Measurements from ENCODE around the gene PSRC1.
A peak's percentile ranks its signal among the peaks of the same experiment; 100 is the strongest.

The PSRC1 gene

DNA sequence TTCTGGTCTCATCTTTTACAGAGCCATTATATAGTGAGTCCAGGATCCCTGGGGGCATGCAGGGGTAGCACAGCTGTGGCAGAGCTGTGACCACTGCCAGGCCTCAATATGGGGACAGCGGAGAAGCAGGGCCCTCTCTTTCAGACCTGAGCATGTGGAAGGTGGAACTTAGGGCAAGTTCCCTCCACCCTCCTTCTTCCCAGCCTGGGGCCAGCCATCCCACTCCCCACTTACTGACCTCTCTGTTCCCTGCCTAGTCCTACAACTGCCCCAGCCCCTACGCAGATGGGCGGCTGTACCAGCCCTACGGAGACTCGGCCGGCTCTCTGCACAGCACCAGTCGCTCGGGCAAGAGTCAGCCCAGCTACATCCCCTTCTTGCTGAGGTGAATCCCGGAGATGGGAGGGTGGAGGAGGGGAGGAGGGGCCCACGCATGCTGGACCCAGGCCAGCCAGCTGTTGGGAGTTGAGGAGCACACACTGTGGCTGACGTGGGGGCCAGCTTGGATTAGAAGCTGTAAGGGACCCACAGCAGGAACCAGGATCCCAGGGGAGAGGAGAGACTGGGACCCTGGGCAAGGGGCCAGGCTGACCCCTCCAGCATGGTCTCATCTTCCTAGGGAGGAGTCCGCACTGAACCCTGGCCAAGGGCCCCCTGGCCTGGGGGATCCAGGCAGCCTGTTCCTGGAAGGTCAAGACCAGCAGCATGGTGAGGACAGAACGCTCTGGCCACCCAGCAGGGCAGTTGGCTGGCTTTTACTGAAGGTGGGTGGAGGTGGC is 10.7 kb downstream of the PSRC1 start:
- DNase-seq (ENCODE audit: low spot score) = no peak

DNA sequence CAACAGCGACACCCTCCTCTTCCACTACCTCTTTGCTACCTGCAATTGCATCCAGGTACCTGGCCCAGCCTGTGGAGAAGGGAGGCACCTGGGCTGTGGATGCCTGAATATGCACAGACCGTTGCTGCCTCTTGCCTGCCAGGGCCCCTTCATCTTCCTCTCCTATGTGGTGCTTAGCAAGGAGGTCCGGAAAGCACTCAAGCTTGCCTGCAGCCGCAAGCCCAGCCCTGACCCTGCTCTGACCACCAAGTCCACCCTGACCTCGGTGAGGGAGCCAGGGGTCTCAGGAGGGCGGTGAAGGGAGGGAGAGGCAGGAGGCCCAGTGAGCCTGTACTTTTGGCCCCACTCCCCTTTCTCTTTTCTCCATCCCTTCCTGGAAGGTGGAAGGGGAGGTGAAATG is 11.5 kb downstream of the PSRC1 start:
- no peak for DNase-seq (ENCODE audit: low spot score)

DNA sequence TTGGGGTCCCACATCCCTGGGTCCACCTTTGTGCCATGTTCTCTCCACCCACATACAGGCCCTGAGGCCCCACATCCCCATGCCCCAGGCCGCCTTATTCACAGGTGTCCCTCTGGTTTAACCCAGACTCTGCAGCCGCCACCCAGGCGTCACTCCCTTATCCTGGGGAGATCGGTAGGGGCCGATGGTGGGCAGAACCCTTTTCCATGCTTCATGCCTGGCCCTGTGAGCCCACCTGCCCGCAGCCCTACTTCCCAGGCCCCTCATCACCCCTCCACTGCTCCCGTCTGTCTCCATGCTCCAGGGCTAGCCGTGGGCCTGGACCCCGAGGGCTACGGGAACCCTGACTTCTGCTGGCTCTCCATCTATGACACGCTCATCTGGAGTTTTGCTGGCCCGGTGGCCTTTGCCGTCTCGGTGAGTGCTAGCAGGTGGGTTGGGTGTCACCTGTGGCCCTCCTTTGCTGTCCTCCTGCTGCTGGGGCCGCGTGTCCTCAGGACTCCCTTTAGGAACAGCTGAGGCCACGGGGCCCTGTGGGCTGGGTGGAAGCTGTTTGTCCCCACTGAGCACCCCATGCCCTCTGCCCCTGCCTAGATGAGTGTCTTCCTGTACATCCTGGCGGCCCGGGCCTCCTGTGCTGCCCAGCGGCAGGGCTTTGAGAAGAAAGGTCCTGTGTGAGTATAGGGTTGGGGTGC is 12.2 kb downstream of the PSRC1 start:
- DNase-seq (ENCODE audit: low spot score) = no peak

DNA sequence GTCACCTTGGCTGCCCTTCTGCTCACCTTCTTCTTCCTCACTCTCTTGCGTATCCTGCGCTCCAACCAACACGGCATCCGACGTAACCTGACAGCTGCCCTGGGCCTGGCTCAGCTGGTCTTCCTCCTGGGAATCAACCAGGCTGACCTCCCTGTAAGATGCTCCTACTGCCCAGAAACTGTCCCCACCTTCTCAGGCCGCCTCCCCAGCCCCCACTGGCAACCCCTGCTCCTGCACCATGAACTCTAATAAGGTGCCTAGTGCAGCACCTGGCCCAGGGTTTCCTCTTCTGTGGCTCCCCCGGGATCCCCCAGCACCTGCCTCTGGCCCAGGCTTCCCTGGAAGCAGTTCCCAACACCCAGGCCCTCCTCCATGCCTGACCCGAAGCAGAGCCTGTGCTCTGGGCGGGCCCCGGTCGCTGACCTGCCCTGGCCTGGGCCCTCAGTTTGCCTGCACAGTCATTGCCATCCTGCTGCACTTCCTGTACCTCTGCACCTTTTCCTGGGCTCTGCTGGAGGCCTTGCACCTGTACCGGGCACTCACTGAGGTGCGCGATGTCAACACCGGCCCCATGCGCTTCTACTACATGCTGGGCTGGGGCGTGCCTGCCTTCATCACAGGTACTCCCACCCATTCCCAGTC is 12.8 kb downstream of the PSRC1 start:
- DNase-seq (ENCODE audit: low spot score) = no peak

DNA sequence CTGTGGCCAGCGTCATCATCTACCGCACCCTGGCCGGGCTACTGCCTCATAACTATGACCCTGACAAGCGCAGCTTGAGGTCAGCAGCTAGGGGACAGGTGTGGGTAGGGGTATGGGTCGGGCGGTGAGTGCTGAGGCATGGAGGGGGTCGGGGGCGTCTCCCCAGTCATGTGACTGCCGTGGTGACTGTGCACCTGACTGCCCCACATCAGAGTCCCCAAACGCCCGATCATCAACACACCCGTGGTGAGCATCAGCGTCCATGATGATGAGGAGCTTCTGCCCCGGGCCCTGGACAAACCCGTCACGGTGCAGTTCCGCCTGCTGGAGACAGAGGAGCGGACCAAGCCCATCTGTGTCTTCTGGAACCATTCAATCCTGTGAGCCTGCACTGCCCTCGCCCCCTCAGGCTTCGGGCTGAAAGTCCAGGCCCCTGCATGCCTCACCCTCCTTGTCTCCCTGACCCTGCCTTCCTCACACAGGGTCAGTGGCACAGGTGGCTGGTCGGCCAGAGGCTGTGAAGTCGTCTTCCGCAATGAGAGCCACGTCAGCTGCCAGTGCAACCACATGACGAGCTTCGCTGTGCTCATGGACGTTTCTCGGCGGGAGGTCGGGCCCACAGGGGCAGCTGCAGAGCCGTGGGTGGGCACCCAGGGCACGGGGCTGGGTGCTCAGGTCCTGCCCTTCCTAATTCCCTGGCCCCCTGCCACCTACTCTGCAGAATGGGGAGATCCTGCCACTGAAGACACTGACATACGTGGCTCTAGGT is 13.5 kb downstream of the PSRC1 start:
- no peak for DNase-seq (ENCODE audit: low spot score)

DNA sequence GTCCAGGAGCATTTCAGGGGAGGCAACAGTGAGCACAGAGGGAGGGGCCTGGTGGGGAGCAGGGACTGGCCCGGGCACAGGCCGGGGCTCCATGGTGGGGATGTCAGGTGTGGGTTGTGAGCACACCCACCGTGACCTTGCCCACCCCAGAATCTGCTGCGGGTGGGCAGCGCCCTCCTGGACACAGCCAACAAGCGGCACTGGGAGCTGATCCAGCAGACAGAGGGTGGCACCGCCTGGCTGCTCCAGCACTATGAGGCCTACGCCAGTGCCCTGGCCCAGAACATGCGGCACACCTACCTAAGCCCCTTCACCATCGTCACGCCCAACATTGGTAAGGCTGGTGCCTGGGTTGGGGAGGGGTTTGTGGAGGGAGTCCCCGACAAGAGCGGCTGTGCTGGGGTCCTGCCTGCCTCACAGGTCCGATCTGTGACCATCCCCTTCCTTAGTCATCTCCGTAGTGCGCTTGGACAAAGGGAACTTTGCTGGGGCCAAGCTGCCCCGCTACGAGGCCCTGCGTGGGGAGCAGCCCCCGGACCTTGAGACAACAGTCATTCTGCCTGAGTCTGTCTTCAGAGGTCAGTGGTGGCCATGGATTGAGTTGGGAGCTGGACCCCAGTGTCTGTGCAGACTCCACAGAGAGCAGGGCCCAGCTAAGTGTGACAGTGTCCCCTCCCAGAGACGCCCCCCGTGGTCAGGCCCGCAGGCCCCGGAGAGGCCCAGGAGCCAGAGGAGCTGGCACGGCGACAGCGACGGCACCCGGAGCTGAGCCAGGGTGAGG is 14.3 kb downstream of the PSRC1 start:
- DNase-seq (ENCODE audit: low spot score) = no peak

DNA sequence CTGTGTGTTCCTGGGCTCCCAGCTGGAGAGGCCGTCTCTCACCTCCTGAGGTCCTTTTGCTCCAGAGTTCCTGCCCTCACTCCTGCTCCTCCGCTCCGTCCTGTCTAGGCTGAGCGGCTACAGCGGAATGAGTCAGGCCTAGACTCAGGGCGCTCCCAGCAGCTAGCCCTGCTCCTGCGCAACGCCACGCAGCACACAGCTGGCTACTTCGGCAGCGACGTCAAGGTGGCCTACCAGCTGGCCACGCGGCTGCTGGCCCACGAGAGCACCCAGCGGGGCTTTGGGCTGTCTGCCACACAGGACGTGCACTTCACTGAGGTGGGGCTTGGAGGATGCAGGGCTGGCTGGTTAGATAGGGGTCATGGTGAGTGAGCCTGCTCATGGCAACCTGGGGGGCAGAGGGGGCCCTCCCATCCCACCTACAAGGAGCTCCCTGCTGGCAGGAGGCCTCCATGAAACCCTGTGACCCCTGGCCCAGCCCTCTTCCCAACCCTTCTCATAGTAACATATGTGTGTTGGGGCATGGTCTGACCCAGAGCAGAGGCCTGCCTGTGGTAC is 15.1 kb downstream of the PSRC1 start:
- DNase-seq (ENCODE audit: low spot score) = no peak

DNA sequence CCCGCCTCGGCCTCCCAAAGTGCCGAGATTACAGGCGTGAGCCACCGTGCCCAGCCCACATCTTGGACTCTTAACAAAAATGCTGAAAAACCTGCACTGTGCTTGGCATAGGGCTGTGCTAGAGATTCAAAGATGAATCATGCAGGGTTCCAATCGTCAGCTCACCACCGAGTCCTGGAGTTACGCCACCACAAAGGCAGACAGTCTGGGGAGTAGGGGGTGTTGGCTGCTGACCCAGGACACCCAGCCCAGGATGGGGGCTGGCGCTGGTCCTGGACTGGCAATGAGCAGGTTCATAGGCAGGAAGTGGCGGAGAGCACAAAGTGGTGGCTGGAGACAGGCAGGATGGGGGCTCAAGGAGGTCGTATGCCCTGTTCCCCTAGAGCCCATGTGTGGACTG is 16.0 kb downstream of the PSRC1 start:
- DNase-seq (ENCODE audit: low spot score) = no peak

DNA sequence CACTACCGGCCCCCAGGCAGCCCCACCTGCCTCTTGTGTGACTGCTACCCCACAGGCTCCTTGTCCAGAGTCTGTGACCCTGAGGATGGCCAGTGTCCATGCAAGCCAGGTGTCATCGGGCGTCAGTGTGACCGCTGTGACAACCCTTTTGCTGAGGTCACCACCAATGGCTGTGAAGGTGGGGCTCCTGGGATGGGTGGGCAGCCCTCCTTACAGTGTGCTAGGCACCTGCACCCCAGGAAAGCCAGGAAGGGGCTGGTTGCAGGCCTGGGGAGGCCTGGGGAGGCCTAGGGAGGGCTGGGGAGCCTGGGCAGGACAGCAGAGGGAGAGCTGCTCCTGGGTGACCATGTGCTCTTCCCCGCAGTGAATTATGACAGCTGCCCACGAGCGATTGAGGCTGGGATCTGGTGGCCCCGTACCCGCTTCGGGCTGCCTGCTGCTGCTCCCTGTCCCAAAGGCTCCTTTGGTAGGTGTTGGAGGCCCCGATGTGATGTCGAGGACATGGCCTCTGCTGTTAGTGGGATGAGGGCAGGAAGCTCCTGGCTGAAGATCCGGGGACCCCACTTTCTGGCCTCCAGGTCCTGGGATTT is 17.1 kb downstream of the PSRC1 start:
- no peak for DNase-seq (ENCODE audit: low spot score)

DNA sequence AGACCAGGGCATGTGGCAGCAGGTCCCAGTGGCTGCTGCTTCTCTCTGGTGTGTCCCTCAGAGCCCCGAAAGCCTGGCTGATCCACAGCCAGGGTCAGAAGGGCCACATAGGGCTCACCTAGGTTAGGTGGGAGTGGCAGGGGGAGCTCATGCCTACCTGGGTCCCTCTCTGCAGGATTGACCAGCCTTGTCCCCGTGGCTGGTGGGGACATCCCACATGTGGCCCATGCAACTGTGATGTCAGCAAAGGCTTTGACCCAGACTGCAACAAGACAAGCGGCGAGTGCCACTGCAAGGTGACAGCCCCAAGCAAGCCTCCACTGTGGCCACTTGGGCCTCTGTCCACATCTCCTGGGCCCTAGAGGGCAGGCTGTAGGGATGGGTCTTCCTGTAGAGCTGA is 17.9 kb downstream of the PSRC1 start:
- no peak for DNase-seq (ENCODE audit: low spot score)

DNA sequence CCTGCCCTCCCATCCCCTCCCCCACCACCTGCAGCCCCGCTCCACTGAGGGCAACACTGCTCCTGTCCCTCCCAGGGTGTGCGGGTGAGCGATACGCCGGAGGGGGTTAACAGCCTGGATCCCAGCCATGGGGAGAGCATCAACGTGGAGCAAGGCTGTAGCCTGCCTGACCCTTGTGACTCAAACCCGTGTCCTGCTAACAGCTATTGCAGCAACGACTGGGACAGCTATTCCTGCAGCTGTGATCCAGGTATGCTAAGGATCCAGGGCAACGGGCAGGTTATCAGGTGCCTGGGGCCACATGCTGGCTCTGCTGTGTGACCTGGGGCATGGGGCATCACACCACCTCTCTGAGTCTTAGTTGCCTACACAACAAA is 18.6 kb downstream of the PSRC1 start:
- no peak for DNase-seq (ENCODE audit: low spot score)

DNA sequence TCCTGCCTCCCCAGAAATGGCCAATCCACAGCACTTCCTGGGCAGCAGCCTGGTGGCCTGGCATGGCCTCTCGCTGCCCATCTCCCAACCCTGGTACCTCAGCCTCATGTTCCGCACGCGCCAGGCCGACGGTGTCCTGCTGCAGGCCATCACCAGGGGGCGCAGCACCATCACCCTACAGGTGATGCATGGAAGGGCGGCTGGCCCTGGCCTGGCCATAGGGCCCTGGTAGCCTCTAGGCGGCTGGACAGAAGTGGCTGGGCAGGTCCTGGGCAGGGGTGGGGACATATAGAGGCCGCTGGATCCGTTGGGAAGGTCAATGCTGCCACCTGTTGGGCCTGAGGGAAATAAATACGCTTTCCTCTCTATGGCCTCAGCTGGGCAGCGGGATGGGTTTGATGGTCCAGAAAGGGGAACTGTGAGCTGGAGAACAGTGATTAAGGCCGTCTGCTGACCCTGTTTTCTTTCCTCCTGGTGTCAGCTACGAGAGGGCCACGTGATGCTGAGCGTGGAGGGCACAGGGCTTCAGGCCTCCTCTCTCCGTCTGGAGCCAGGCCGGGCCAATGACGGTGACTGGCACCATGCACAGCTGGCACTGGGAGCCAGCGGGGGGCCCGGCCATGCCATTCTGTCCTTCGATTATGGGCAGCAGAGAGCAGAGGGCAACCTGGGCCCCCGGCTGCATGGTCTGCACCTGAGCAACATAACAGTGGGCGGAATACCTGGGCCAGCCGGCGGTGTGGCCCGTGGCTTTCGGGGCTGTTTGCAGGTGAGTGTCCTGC is 19.2 kb downstream of the PSRC1 start:
- peak; percentile 97 for DNase-seq (ENCODE audit: low spot score)

DNA sequence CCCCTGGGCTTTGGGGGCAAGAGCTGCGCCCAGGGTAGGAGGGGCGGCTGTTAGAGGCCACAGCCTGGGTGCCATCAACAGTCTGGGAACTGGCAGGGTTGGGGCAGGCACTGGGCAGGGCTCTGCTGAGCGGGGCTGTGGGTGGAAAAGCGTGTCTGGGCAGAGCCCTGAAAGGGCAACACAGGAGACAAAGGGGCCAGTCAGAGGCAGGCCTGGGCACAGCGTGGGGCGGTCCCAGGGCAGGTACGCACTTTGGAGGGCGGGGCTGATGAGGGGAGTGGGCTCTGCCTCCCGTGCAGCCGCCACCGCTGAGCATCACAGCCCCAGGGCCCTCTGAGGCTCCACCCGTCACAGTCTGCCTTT is 19.7 kb downstream of the PSRC1 start:
- no peak for DNase-seq (ENCODE audit: low spot score)

DNA sequence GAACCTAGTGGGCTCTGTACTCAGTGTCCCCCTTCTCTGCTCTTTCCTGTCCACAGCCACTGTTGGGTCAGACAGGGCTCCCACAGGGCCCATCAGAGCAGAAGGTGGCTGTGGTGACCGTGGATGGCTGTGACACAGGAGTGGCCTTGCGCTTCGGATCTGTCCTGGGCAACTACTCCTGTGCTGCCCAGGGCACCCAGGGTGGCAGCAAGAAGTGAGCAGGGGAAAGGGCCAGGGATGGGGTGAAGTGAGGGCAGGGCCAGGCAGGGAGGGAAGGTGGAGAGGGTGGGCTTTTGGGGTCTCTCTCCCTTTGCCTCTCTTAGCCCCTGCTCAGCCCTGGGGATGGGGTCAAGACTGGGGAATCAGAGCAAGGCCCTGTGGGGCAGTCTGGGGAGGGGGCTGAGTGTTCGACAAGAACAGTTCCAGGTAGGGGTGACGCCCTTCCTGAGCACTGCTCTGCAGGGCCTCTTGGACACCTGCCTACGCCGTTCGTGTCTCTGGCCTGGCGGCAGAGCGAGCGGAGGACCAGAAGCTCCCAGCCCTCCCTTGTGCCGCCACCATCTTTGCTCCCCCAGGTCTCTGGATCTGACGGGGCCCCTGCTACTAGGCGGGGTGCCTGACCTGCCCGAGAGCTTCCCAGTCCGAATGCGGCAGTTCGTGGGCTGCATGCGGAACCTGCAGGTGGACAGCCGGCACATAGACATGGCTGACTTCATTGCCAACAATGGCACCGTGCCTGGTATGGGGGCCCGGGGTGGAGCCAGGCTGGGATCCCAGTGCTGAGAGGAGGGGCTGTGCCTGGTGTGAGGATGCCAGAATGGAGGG is 20.5 kb downstream of the PSRC1 start:
- no peak for DNase-seq (ENCODE audit: low spot score)

DNA sequence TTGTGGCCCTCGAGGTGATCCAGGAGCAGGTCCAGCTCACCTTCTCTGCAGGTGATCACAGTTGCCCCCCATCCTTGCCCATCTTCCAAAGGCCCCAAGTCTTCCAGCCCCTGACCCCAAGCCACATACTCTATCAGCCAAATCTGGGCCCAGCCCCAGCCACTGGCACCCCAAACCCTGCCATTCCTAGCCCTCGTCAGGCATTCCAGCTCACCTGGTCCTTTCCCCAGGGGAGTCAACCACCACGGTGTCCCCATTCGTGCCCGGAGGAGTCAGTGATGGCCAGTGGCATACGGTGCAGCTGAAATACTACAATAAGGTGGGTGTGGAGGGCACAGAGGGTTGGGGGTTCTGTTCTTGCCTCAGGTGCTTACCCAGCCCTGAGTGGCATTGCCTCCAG is 21.4 kb downstream of the PSRC1 start:
- DNase-seq (ENCODE audit: low spot score) = no peak

DNA sequence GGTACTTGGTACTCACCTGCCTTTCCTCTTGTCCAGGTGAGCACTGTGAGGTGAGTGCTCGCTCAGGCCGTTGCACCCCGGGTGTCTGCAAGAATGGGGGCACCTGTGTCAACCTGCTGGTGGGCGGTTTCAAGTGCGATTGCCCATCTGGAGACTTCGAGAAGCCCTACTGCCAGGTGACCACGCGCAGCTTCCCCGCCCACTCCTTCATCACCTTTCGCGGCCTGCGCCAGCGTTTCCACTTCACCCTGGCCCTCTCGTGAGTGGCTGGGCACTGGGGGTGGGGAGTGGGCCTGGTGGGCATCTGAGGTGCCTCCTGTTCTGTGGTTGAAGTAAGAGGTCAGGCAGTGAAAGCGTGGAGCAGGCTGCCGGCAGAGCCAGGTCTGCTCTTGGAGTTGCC is 21.9 kb downstream of the PSRC1 start:
- no peak for DNase-seq (ENCODE audit: low spot score)

DNA sequence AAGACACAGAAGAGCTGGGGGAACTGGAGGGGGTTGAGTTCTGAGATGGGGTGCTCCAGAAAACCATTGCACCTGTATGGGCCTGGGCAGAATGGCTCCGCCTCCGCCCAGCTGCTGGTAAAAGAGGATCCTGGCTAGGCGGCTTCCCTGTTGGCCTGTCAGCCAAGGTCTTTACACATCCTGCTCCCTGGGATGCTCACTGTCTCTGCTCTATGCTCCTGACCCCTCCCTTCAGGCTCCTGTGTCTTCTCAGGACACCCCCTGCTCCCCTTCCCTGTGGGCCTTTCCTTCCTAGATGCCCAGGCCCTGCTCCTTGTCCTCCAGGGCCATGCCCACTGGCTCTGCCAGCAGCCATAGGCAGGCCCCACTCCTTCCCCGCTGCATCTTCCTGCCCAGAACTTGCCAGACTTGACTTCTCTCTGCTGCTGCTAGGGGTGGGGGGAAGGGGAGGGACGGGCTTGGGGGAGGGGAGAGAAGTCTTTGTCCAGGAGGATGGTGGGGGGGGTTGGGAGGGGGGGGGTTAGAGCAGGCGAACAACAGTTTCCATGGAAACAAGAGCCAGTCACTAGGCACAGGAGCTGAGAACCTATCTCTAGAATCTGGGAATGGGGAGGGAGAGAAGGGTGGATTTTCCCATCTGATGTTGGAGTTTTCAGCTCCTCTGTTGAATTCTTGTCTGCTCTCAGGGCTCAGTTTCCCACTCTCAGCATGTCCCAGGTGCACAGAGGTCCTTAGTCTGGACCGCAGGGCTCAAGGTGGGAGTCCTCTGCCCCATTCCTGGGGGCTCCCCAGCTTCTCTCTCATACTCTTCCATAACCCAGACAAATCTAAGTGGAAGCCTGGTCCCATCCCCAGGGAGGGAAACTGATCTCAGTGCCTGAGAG is 23.0 kb downstream of the PSRC1 start:
- no peak for DNase-seq (ENCODE audit: low spot score)

All from HuH-7 (cell line).